Epidermal melanocyte (primary cell): ENCODE measurements around the gene GCNT1.
"Not testable (repeated sequence)": the region's sequence is repeated elsewhere in the genome, so short reads cannot be mapped to it uniquely, and the experiment has no call there.

Experiments
- DNase-seq: peaks from one replicate; pipeline ENCODE4 v3.0.0; 2011; ENCODE audit warnings: low spot score; ENCODE audit not compliant: insufficient read length

The GCNT1 gene

GRCh38 chr9:76490249-76490990 lies 31.4 kb downstream of the GCNT1 start:
- DNase-seq: no peak

DNA sequence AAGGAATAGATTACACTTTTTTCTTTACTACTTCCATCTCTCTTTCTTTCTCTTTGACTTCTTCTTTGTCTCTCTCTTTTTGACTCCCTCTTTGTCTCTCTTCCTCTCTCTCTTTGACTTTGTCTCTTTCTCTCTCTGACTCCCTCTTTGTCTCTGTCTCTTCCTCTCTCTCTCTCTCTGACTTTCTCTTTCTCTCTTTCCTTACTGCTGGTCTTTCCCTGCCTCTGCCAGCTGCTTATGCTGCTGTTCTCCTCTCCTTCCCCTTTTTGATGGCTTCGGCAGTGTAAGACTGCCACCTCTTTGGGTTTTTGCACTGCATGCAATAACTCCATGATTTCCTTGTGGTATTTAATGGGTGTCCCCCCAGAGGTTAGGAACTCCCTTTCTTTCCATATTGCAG lies 32.1 kb downstream of the GCNT1 start:
- not testable (repeated sequence) for DNase-seq

DNA sequence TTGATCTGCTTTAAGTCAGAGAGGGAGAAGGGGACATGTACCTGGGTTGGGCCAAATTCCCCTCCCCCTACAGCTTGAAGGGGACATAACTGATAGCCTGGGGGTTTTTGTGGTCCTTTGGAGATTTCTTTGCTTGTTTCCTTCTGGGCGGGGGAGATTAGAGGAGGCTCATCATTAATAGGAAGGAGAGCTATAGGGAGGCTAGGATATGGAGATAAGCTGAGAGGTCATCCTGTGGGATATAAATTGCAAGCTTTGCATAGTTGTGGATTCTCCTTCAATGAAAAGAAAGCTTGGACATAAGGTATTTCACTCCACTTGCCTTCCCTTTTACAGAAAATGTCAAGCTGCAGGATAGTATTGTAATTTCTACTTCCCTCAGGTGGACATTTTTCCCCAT lies 34.5 kb downstream of the GCNT1 start:
- DNase-seq: not testable (repeated sequence)

GRCh38 chr9:76500061-76500460 lies 41.1 kb downstream of the GCNT1 start:
- DNase-seq: no peak

- no peak for DNase-seq
Measured at GRCh38 chr9:76502746-76503145, 43.8 kb downstream of the GCNT1 start.

DNA sequence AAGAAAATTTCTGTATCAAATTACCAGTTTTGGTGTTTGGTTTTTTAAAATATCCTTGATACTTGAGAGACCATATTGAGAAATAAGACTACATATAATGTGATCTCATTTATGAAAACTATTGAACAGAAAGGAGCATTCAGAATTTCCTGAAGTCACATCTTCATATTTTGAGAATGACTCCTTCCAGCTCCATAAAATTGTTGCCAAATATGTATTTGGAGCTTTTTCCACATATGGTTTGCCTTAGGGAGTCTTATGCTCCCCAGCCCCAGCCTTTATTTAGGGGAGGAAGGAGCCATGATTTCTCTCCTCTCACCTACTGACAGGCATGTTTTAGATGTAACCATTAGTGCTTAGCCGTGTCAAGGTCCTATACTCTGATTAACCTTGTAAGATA lies 51.1 kb downstream of the GCNT1 start:
- no peak for DNase-seq

DNA sequence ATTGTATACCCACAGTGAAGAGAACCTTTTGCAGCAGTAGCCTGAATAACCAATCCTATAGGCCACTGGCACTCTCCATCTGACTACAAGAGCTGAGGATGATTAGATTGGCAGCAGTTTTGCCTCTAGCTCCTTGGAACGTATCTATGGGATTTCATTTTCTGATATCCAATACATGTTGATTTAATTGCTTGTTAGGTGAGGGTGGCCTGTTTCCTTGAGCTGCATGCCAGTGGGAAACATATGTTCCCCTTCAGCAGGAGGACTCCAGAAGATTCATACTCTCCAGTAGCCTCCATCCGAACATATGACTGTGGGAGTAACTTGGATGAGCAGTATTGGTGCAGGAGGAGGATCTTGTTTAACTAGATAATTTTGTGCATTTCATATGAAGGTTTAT lies 51.5 kb downstream of the GCNT1 start:
- no peak for DNase-seq

DNA sequence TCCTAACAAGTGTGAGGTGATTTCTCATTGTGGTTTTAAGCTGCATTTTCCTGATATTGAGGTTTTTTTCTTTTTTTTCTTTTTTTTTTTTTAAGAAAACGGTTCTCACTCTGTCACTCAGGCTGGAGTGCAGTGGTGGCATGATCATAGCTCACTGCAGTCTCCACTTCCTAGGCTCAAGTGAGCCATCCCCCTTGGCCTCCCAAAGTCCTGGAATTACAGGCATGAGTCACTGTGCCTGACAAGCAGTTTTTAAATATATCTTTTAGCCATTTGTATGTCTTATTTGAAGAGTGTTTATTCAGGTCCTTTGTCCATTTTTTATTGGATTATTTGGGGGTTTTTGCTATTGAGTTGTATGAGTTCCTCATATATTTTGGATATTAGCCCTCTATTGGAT lies 53.8 kb downstream of the GCNT1 start:
- DNase-seq: no peak

DNA sequence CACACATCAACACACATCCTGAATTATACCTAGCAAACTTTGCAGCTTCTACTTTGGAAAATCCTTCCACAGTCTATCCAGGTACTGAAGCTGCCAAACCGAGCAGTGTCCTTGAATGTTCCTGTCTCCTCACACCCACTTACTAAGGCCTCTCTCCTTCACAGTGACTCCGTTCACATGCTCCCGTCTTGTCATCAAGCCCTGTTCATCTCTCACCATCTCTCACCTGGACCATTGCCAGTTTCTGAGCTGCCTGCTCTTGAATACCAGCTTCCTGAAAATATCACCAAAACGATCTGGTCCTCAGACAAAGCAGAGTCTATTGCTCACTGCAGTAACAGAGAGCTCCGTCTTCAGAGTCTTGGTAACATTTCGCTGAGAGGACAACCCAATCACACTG lies 57.4 kb downstream of the GCNT1 start:
- DNase-seq: no peak

DNA sequence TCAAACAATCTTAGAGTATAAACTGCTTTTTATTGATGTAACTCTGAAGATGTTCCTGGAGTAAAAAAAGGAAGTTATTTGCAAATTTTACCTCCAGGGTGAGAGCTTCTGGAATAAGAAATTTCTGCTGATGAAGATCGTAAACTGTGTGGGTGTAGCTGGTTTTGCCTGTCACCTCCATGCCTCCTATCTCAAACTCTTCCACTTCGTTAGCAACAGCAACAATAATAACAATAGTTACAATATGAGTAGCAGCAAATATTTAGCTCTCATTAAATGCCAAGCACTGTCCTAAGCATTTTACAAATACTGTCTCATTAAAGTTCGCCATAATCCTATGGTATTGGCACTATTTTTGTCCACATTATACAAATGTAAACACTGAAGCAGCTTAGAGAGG lies 57.9 kb downstream of the GCNT1 start:
- DNase-seq: no peak

DNA sequence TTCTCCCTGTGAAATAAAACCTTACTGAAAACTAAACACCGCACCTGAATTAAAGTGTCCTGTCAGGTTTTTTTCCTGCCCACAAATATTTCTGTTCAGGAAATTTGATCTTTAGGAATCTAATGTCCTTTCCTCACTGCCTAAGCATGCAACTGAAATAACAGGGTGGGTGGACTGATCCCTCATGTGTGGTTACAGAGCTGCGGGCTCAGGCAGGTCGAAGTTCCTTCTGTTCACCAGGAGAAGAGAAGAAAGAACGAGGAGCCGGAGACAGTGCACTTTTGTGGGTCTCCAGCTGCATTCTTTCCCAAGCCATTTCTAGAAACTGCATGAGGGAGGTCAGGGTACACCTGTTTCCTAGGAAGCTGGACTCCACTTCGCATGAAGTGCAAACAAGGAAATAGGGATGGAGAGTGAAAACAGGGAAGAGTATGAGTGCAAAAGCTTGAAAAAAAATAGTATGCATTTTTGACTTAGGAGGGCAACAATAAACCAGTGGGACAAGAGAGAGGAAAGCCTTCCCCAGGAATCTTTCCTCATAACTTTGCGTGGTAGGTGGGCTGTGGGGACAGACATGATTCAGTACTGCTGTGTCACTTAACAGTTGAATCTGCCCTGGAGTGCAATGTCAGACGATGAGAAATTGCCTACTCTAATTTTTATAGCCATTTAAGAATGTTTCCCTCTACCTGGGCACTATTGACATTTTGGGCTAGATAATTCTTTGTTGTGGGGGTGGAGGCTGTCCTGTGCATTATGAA lies 60.3 kb downstream of the GCNT1 start:
- no peak for DNase-seq

GRCh38 chr9:76521244-76521681 lies 62.3 kb downstream of the GCNT1 start:
- DNase-seq: no peak

DNA sequence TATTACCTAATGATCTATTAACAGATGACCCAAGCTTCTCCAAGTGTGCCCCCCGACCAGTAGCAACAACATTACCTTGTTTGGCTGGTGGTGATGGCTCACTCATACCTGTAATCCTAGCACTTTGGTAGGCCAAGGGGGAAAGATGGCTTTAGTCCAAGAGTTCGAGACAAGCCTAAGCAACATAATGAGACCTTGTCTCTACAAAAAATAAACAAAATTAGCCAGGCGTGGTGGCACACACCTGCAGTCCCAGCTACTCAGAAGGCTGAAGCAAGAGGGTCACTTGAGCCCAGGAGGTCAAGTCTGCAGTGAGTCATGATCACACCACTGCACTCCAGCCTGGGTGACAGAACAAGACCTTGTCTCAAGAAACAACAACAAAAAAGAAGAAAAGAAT lies 62.9 kb downstream of the GCNT1 start:
- DNase-seq: no peak

GRCh38 chr9:76523617-76524200 lies 64.7 kb downstream of the GCNT1 start:
- not testable (repeated sequence) for DNase-seq

- DNase-seq: no peak
Measured at GRCh38 chr9:76525196-76525595, 66.2 kb downstream of the GCNT1 start.

DNA sequence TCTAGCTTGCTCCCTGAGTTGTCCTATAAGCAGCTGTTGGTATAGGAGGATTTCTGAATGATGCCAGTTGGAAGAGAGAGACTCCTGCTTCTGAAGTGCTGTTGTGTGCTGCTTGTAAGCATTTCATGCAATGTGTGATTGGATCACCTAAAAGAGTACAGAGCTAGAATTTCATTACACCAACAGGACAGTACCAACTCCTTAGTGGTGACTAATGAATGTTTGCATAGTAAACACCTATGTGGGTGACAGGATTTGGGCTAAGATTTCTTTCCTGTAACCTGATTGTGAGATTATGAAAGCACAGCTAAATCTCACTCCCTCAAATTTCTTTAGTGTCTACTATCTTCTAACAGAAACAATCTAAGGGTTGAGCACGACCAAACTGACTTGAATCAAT lies 67.0 kb downstream of the GCNT1 start:
- DNase-seq: no peak

DNA sequence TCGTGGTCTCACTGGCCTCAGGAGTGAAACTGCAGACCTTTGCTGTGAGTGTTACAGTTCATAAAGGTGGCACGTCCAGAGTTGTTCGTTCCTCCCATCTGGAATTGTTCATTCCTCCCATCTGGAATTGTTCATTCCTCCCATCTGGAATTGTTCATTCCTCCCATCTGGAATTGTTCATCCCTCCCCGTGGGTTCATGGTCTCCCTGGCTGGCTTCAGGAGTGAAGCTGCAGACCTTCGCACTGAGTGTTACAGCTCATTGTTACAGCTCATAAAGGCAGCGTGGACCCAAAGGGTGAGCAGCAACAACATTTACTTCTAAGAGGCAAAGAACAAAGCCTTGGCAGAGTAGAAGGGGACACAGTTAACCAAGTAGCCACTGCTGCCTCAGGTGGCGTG lies 69.1 kb downstream of the GCNT1 start:
- DNase-seq: no peak

DNA sequence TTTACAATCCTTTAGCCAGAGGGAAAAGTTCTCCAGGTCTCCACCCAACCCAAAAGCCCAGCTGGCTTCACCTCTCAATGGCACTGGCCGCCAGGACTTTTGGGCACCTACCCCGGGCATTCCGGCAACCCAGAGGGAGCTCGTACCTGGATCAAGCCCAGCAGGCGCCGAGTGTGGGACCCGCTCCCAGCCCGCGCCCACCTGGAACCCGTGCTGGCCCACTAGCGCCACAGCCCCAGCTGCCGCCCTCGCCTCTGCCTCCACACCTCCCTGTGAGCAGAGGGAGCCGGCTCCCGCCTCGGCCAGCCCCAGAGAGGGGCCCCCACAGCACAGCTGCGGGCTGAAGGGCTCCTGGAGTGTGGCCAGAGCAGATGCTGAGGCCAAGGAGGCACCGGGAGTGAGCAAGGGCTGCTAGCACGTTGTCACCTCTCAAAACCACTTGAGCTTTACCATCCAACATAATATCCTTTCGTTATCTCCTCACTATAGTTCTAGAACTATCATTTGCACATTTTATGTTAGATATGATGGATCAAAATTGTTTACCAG lies 69.7 kb downstream of the GCNT1 start:
- no peak for DNase-seq

DNA sequence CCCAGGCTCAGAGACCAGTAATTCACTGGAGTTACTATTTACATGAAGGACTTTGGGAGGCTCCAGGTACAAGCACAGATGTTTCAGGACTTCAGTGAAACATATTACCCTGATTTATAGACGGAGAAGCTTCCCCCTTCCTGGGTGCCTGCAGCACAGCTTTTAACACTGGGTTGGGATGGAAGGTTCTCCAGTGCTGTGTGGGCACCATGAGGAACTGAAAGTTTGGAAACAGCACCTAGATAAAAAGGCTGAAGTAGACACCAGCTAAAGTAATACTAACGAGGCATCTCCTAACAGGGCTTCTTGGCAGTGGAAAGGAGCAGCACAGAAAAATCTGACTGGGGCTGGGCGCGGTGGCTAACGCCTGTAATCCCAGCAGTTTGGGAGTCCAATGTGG lies 70.7 kb downstream of the GCNT1 start:
- DNase-seq: no peak

DNA sequence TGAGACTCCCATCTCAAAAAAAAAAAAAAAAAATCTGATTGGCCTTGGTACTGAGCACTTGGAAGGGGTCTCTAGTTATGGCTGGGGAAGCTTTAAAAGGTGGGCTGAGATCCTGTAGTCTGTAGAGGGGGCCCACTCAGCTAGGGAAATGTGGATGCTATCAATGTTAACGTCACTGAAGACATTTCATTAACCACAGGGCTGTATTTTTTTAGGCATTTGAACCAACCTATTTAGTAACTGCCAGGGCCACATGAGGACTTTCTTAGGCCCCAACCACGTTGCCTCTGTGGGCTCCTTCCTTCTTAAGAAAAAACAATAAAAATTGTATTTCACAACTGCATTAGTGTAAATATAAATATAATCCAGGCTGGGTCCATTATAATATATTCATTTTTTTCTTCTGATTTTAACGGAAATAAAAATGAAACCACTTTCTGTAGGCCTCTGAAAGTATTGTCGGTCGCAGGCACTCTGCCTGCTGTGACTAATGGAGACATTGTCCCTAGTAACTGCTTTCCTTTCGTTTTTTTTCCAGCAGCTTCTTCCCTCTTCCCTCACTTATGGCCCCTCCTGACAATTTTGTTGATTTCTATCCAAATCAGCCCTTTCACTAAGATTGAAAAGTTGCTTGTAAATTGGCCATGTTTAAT lies 71.6 kb downstream of the GCNT1 start:
- no peak for DNase-seq

- DNase-seq: no peak
Measured at GRCh38 chr9:76531231-76531780, 72.3 kb downstream of the GCNT1 start.
